Measurements from ENCODE around the gene MYL12A. TPM values are rescaled to one million over a fixed set of nuclear protein-coding genes. Genes with fewer than 3 reads are reported as not detected.
A peak's percentile ranks its signal among the peaks of the same experiment; 100 is the strongest.

MYL12A gene
- total and polyA plus RNA-seq, 2 of the 13 experiments (the other 11 are each of a cell fraction or from before 2014, with no cell fraction given): 261 to 277 TPM

- TF ChIP-seq ZBTB49 (CRISPR knock-in tag; IDR thresholded peaks at IDR 0.05; ENCODE audit: borderline replicate concordance): no peak
- no peak for TF ChIP-seq MED8 (CRISPR knock-in tag; IDR thresholded peaks at IDR 0.05; ENCODE audit: insufficient replicate concordance)
- TF ChIP-seq RBM39 (IDR thresholded peaks at IDR 0.05; ENCODE audit: low read depth, low read length, poor library complexity, severe bottlenecking): no peak
- no peak for TF ChIP-seq CHD2 (IDR thresholded peaks at IDR 0.05; ENCODE audit: low read depth, low read length)
- TF ChIP-seq MLLT10 (CRISPR knock-in tag; IDR thresholded peaks at IDR 0.05): no peak
- TF ChIP-seq ZNF354B (CRISPR knock-in tag; IDR thresholded peaks at IDR 0.05): no peak
- no peak for TF ChIP-seq CREM (IDR thresholded peaks at IDR 0.05)
- no peak for TF ChIP-seq CREM (CRISPR knock-in tag; IDR thresholded peaks at IDR 0.05)
- TF ChIP-seq MYC (CRISPR knock-in tag; IDR thresholded peaks at IDR 0.05; ENCODE audit: borderline replicate concordance): no peak
- no peak for TF ChIP-seq NBN (conservative IDR thresholded peaks at IDR 0.05)
- TF ChIP-seq HNRNPL (IDR thresholded peaks at IDR 0.05; ENCODE audit: low read depth, low read length): no peak
- no peak for TF ChIP-seq ZKSCAN1 (IDR thresholded peaks at IDR 0.05; ENCODE audit: low read length)
- TF ChIP-seq ZNF605 (CRISPR knock-in tag; IDR thresholded peaks at IDR 0.05): no peak
These were observed 36.3 kb downstream of the MYL12A start (continued) for GRCh38 chr18:3283908-3284307.

- ChIA-PET POLR2A (interaction anchor here (1.3 kb wide), 1 partner anchor 13 kb away, joined by 3 read pairs; no protein-coding TSS in a partner anchor), CTCF (ENCODE audit: low intra/inter-chr PET ratio, low total read pairs) (no interaction called here)
- no peak overlapping the region for H3K4me3 ChIP-seq (replicated peaks in 1 of 3; ENCODE audit: insufficient read depth in 1 of 3, low read depth in 2 of 3, low read length in 3 of 3)
- no peak overlapping the region for H3K9ac ChIP-seq (ENCODE audit: insufficient read depth, low read depth, low read length)
- in situ Hi-C loops (cut with HindIII; ENCODE audit: extremely low pct_ligation_motif_present, low pct_unique_long_range_greater_than_20kb) (loop anchor here (5.0 to 10.0 kb wide), 5 partner anchors 170 to 713 kb away; partner anchors contain the start of gene TGIF1), intact Hi-C loops (cut with micrococcal nuclease; ENCODE audit: unreplicated experiment) (no loop called here)
- no peak for FAIRE-seq
- no TSS peak for BruUV-seq (replicated peaks)
- no peaks in the 10 kb centered on the region for H3K36me3 ChIP-seq (replicated peaks in 1 of 2; ENCODE audit: control insufficient read depth in 1 of 2, insufficient read depth in 2 of 2, low read length in 2 of 2)
- WGBS (ENCODE audit: low lambda C conversion rate): 54% methylated on average over 9 of the region's 9 CpGs
- DNase-seq (ENCODE audit: low spot score): no peak
- H3K27ac ChIP-seq (ENCODE audit: extremely low read length, insufficient read depth, low read length): no peak overlapping the region
- H3K9me3 ChIP-seq (ENCODE audit: low read length): no peaks in the 10 kb centered on the region
- peaks cover 0 to 17% of the 10 kb centered on the region in 2 experiments; a peak in 3 of 5 replicates for H3K27me3 ChIP-seq (ENCODE audit: control insufficient read depth in 1 of 2, insufficient read depth in 2 of 2, low read length in 2 of 2)
- H4K20me1 ChIP-seq (ENCODE audit: insufficient read depth, low read length): no peaks in the 10 kb centered on the region
- H3K4me2 ChIP-seq (ENCODE audit: low read depth, low read length): no peak overlapping the region
- ATAC-seq: peak; percentile 19; the same call in 1 of the 3 replicates
- H3K4me1 ChIP-seq (ENCODE audit: insufficient read depth, low read length): peaks cover 32% of the 10 kb centered on the region
- H2AFZ ChIP-seq (ENCODE audit: low read length): no peak overlapping the region
- no peaks in the 10 kb centered on the region for H3K79me2 ChIP-seq (ENCODE audit: insufficient read depth, low read length)
- TF ChIP-seq ZBTB42 (CRISPR knock-in tag; IDR thresholded peaks at IDR 0.05): no peak
- TF ChIP-seq POGZ (CRISPR knock-in tag; IDR thresholded peaks at IDR 0.05): no peak
- no peak for TF ChIP-seq ZNF207 (IDR thresholded peaks at IDR 0.05; ENCODE audit: borderline replicate concordance)
- no peak for TF ChIP-seq MYPOP (CRISPR knock-in tag; IDR thresholded peaks at IDR 0.05)
- TF ChIP-seq TCF7L2 (IDR thresholded peaks at IDR 0.05; ENCODE audit: low read depth, low read length): no peak
- no peak for TF ChIP-seq LCORL (IDR thresholded peaks at IDR 0.05)
- no peak for TF ChIP-seq LCORL (CRISPR knock-in tag; IDR thresholded peaks at IDR 0.05)
- TF ChIP-seq CBX2 (IDR thresholded peaks at IDR 0.05; ENCODE audit: low read depth, low read length): no peak
- no peak for TF ChIP-seq CBX2 (CRISPR knock-in tag; IDR thresholded peaks at IDR 0.05; ENCODE audit: low read depth)
- no peak for TF ChIP-seq TCF12 (IDR thresholded peaks at IDR 0.05)
- TF ChIP-seq TCF12 (CRISPR knock-in tag; IDR thresholded peaks at IDR 0.05): no peak
- no peak for TF ChIP-seq ZNF713 (CRISPR knock-in tag; IDR thresholded peaks at IDR 0.05)
- no peak for TF ChIP-seq SAP130 (CRISPR knock-in tag; IDR thresholded peaks at IDR 0.05; ENCODE audit: low read depth)
These were observed 36.9 kb downstream of the MYL12A start for GRCh38 chr18:3284501-3284900.
